C1 segment of cervical spinal cord (tissue), 14 donors: ENCODE measurements around the gene NLRP7.

Source experiments
- DNase-seq, 14 donors: peaks; one replicate each; lab custom pipeline; 2025; lab: John Stamatoyannopoulos, UW

NLRP7 gene

DNA sequence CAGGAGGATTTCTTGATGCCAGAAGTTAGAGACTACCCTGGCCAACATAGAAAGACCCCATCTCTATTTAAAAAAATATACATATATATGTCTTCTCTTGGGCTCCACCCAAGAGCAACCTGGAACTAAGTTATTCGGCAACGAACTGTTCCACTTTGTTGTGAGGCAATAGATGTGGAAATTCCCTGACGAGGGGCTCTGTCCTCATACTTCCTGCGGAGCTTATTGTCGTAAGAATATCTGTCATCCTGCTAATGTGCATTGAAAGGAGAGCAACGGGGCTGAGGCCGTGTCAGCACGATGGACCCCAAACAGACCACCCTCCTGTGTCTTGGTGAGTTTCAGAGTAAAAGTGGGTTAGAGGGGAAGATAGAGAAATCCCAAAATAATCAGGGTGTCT lies 73.3 kb downstream of the NLRP7 start, which contains the start of gene FCAR:
FCAR (plus strand) TSS at position 246 of the 400 bp plus-strand sequence; CDS start at position 301, 55 bp downstream.
- DNase-seq = no peak
